Lower lobe of right lung (tissue), 2 donors: Measurements from ENCODE around the gene KHDC4. TPM values are rescaled to one million over a fixed set of nuclear protein-coding genes. Genes with fewer than 3 reads are reported as not detected.
A peak's percentile ranks its signal among the peaks of the same experiment; 100 is the strongest.

Experiments used
- ATAC-seq, 2 donors: fragments of 200-7000 bp; cut with Tn5 transposase; one replicate each; pipeline ENCODE4 v1.9.1; 2020 to 2022; ENCODE audit warnings: mild to moderate bottlenecking in 2 of 2, moderate library complexity in 2 of 2
- DNase-seq: peaks from one replicate; pipeline ENCODE4 v3.0.0-alpha.2; 2020
- H3K27ac ChIP-seq: fragments of 200-600 bp; one replicate; pipeline ENCODE4 v1.8.0; 2022
- H3K27me3 ChIP-seq: fragments of 200-600 bp; one replicate; pipeline ENCODE4 v1.8.0; 2022; ENCODE audit warnings: low read depth
- H3K36me3 ChIP-seq: fragments of 200-600 bp; one replicate; pipeline ENCODE4 v1.8.0; 2022; ENCODE audit warnings: mild to moderate bottlenecking
- H3K4me1 ChIP-seq: fragments of 200-600 bp; one replicate; pipeline ENCODE4 v1.8.0; 2022
- H3K4me3 ChIP-seq: fragments of 200-600 bp; one replicate; pipeline ENCODE4 v1.8.0; 2022; ENCODE audit warnings: mild to moderate bottlenecking
- H3K9me3 ChIP-seq: fragments of 200-600 bp; one replicate; pipeline ENCODE4 v1.8.0; 2022
- CTCF ChIP-seq: fragments of 200-600 bp; IDR thresholded peaks from one replicate; pipeline ENCODE4 v1.8.0; 2022; ENCODE audit warnings: antibody characterized with exemption, mild to moderate bottlenecking
- intact Hi-C: fragments of 100-400 bp; cut with DNase I; formaldehyde crosslinking; loops from one replicate; pipeline ENCODE4 v1.11.0; 2022
- total RNA-seq: library from RNA; stranded (reverse); fragmentation: NEBNext Ultra II Directional; extraction: Animal tissue kit (Norgen Biotek cat#: 25700); gene quantifications from one replicate; pipeline ENCODE4 v1.2.1, GENCODE V29; 2021
- donor health status: DM: no; HTN: yes; CAD: no; lungs with severe emphysema.

Gene KHDC4
- total RNA-seq, 1 donor from 2014 or later, result 42.8 TPM

GRCh38 chr1:155971910-155972809, 37.9 kb upstream of the KHDC4 start:
- no peak for ATAC-seq
- peak overlapping the region; percentile 66 for H3K27ac ChIP-seq
- DNase-seq, result no peak

GRCh38 chr1:155970531-155971167, 36.4 kb upstream of the KHDC4 start:
- Histone ChIP-seq H3K4me1 (peaks cover 100% of the 10 kb centered on the region), H3K9me3 (no peaks in the 10 kb centered on the region), H3K27ac (peak overlapping the region; percentile 77), H3K36me3 (peaks cover 53% of the 10 kb centered on the region), H3K27me3 (no peaks in the 10 kb centered on the region), H3K4me3 (peak overlapping the region; percentile 21)
- intact Hi-C loops, result no loop called here
- ATAC-seq (peak; percentile 80 to 88), DNase-seq (peak; percentile 86)
- TF ChIP-seq CTCF, result no peak

More at GRCh38 chr1:155971910-155972809, 37.9 kb upstream of the KHDC4 start:
- no peaks in the 10 kb centered on the region for H3K9me3 ChIP-seq
- H3K4me3 ChIP-seq, result peak overlapping the region; percentile 8
- no peak for TF ChIP-seq CTCF
- H3K27me3 ChIP-seq, result no peaks in the 10 kb centered on the region
- H3K4me1 ChIP-seq, result peaks cover 94% of the 10 kb centered on the region
- H3K36me3 ChIP-seq, result peaks cover 38% of the 10 kb centered on the region
- intact Hi-C loops, result no loop called here

GRCh38 chr1:155969377-155969791, 35.2 kb upstream of the KHDC4 start:
- H3K4me1 ChIP-seq, result peaks cover 92% of the 10 kb centered on the region
- no peaks in the 10 kb centered on the region for H3K27me3 ChIP-seq
- H3K27ac ChIP-seq, result peak overlapping the region; percentile 77
- DNase-seq, result no peak
- TF ChIP-seq CTCF, result no peak
- no peak for ATAC-seq
- H3K36me3 ChIP-seq, result peaks cover 65% of the 10 kb centered on the region
- H3K4me3 ChIP-seq, result no peak overlapping the region
- intact Hi-C loops, result no loop called here
- no peaks in the 10 kb centered on the region for H3K9me3 ChIP-seq

- intact Hi-C loops, result no loop called here
- no peak for DNase-seq
- peak overlapping the region; percentile 2 for H3K4me3 ChIP-seq
Observed at GRCh38 chr1:155968670-155969069, 34.5 kb upstream of the KHDC4 start.

GRCh38 chr1:155968051-155968400, 33.8 kb upstream of the KHDC4 start:
- H3K36me3 ChIP-seq, result peaks cover 72% of the 10 kb centered on the region
- peaks cover 84% of the 10 kb centered on the region for H3K4me1 ChIP-seq
- no peaks in the 10 kb centered on the region for H3K27me3 ChIP-seq
- intact Hi-C loops, result no loop called here
- ATAC-seq, result no peak
- no peak for DNase-seq
- TF ChIP-seq CTCF, result no peak
- peak overlapping the region; percentile 33 for H3K4me3 ChIP-seq
- peak overlapping the region; percentile 77 for H3K27ac ChIP-seq
- no peaks in the 10 kb centered on the region for H3K9me3 ChIP-seq

More at GRCh38 chr1:155968670-155969069, 34.5 kb upstream of the KHDC4 start:
- H3K36me3 ChIP-seq, result peaks cover 67% of the 10 kb centered on the region
- no peaks in the 10 kb centered on the region for H3K9me3 ChIP-seq
- peak in 1 of 2 donors; percentile 19 for ATAC-seq
- TF ChIP-seq CTCF, result no peak
- peaks cover 85% of the 10 kb centered on the region for H3K4me1 ChIP-seq
- H3K27ac ChIP-seq, result peak overlapping the region; percentile 77
- no peaks in the 10 kb centered on the region for H3K27me3 ChIP-seq
